ENCODE data around the gene TCF20.

Gene TCF20

DNA sequence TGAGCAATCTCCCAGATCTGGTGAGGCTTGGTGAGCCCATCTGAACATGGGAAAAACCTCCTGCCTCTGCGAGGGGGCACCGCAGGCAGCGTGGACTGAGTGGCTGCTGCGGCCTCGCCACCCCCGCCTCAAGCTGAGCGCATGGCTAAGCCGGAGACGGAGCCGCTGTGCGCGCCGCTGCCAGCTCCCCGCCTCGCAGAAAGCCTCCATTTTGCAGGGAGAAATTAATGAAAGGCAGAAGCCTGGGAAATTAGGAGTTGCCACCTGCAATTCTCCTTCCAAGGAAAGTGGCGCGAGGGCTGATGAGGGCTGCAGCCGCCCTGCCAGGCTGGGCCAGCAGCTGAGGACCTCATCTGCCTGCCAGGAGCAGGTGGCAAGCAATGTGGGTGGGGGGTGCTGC is 35.6 kb upstream of the TCF20 start:
- H3K4me3 ChIP-seq (replicated peaks; ENCODE audit: insufficient read depth, low read length): no peak overlapping the region
- H3K27ac ChIP-seq (replicated peaks): no peak overlapping the region
- H3K27me3 ChIP-seq (ENCODE audit: insufficient read depth, poor library complexity, severe bottlenecking): no peaks in the 10 kb centered on the region
- TF ChIP-seq POLR2AphosphoS5 (IDR thresholded peaks at IDR 0.05; ENCODE audit: low read depth): no peak
- no peak for TF ChIP-seq GABPA (IDR thresholded peaks at IDR 0.05; ENCODE audit: low read depth)
- TF ChIP-seq, protein P1, sequence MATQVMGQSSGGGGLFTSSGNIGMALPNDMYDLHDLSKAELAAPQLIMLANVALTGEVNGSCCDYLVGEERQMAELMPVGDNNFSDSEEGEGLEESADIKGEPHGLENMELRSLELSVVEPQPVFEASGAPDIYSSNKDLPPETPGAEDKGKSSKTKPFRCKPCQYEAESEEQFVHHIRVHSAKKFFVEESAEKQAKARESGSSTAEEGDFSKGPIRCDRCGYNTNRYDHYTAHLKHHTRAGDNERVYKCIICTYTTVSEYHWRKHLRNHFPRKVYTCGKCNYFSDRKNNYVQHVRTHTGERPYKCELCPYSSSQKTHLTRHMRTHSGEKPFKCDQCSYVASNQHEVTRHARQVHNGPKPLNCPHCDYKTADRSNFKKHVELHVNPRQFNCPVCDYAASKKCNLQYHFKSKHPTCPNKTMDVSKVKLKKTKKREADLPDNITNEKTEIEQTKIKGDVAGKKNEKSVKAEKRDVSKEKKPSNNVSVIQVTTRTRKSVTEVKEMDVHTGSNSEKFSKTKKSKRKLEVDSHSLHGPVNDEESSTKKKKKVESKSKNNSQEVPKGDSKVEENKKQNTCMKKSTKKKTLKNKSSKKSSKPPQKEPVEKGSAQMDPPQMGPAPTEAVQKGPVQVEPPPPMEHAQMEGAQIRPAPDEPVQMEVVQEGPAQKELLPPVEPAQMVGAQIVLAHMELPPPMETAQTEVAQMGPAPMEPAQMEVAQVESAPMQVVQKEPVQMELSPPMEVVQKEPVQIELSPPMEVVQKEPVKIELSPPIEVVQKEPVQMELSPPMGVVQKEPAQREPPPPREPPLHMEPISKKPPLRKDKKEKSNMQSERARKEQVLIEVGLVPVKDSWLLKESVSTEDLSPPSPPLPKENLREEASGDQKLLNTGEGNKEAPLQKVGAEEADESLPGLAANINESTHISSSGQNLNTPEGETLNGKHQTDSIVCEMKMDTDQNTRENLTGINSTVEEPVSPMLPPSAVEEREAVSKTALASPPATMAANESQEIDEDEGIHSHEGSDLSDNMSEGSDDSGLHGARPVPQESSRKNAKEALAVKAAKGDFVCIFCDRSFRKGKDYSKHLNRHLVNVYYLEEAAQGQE (IDR thresholded peaks at IDR 0.05; ENCODE audit: insufficient replicate concordance, low read depth): no peak
- no peak for TF ChIP-seq SPI1 (IDR thresholded peaks at IDR 0.05; ENCODE audit: borderline replicate concordance, low read depth)
- no peak for TF ChIP-seq CTCF (IDR thresholded peaks at IDR 0.05; ENCODE audit: insufficient read depth, low read length)
- no peak for DNase-seq (ENCODE audit: low read depth in 1 of 2, low spot score in 1 of 2)

DNA sequence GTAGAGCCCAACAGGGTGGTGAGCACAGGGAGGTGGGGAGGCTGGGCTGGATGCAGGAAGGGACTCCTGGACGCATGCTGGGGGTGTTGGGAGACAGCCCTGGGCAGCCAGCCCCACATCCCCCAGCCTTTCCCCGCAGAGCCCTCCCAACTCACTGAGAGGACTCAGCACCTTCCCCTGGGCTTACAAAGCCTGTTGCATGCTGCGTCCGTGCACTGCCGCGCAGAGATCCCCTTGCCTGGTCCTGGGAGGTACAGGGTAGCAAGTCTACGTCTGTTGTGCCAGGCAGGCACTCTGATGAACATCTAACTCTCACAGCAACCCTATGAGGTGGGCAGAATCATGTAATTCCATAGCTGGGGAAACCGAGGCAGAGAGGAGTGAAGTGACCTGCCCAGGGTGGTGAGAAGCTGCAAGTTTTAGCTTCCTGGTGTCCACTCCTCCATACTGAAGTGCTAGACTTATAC is 33.9 kb upstream of the TCF20 start:
- DNase-seq (ENCODE audit: low read depth in 1 of 2, low spot score in 1 of 2): no peak
- H3K4me3 ChIP-seq (replicated peaks; ENCODE audit: insufficient read depth, low read length): no peak overlapping the region
- H3K27me3 ChIP-seq (ENCODE audit: insufficient read depth, poor library complexity, severe bottlenecking): no peaks in the 10 kb centered on the region
- TF ChIP-seq, protein P1 (IDR thresholded peaks at IDR 0.05; ENCODE audit: insufficient replicate concordance, low read depth): no peak
- no peak for TF ChIP-seq SPI1 (IDR thresholded peaks at IDR 0.05; ENCODE audit: borderline replicate concordance, low read depth)
- TF ChIP-seq CTCF (IDR thresholded peaks at IDR 0.05; ENCODE audit: insufficient read depth, low read length): no peak
- no peak for TF ChIP-seq POLR2AphosphoS5 (IDR thresholded peaks at IDR 0.05; ENCODE audit: low read depth)
- TF ChIP-seq GABPA (IDR thresholded peaks at IDR 0.05; ENCODE audit: low read depth): no peak
- no peak overlapping the region for H3K27ac ChIP-seq (replicated peaks)

- no peak for DNase-seq (ENCODE audit: low read depth in 1 of 2, low spot score in 1 of 2)
- no peak for TF ChIP-seq GABPA (IDR thresholded peaks at IDR 0.05; ENCODE audit: low read depth)
- TF ChIP-seq, protein P1 (IDR thresholded peaks at IDR 0.05; ENCODE audit: insufficient replicate concordance, low read depth): no peak
- no peak for TF ChIP-seq CTCF (IDR thresholded peaks at IDR 0.05; ENCODE audit: insufficient read depth, low read length)
- no peak for TF ChIP-seq POLR2AphosphoS5 (IDR thresholded peaks at IDR 0.05; ENCODE audit: low read depth)
- TF ChIP-seq SPI1 (IDR thresholded peaks at IDR 0.05; ENCODE audit: borderline replicate concordance, low read depth): no peak
- Histone ChIP-seq H3K4me3 (replicated peaks; ENCODE audit: insufficient read depth, low read length) (no peak overlapping the region), H3K27ac (replicated peaks) (no peak overlapping the region), H3K27me3 (ENCODE audit: insufficient read depth, poor library complexity, severe bottlenecking) (no peaks in the 10 kb centered on the region)
These were observed 33.2 kb upstream of the TCF20 start for GRCh38 chr22:42303396-42304323.
